Measurements from ENCODE around the gene RHBDD1.

The RHBDD1 gene

GRCh38 chr2:226892729-226893128, 56.9 kb downstream of the RHBDD1 start:
- Histone ChIP-seq H3K4me1 (ENCODE audit: control insufficient read depth in 1 of 2, insufficient read depth in 2 of 2, low read length in 2 of 2) (peaks cover 0 to 4% of the 10 kb centered on the region in 2 donors), H3K36me3 (ENCODE audit: control insufficient read depth in 1 of 2, insufficient read depth in 2 of 2, low read length in 2 of 2) (peaks cover 0 to 2% of the 10 kb centered on the region in 2 donors), H3K9ac (ENCODE audit: low read depth in 1 of 2, low read length in 2 of 2) (no peak overlapping the region), H3K4me3 (ENCODE audit: low read depth in 1 of 2, low read length in 2 of 2) (no peak overlapping the region), H3K27ac (ENCODE audit: low read depth, low read length) (no peak overlapping the region), H3K9me3 (ENCODE audit: control insufficient read depth in 1 of 2, low read length in 2 of 2) (no peaks in the 10 kb centered on the region), H3K27me3 (ENCODE audit: control insufficient read depth in 1 of 2, insufficient read depth in 2 of 2, low read length in 2 of 2) (no peaks in the 10 kb centered on the region)

- H3K4me1 ChIP-seq (ENCODE audit: control insufficient read depth in 1 of 2, insufficient read depth in 2 of 2, low read length in 2 of 2), result peaks cover 0 to 4% of the 10 kb centered on the region in 2 donors
- H3K36me3 ChIP-seq (ENCODE audit: control insufficient read depth in 1 of 2, insufficient read depth in 2 of 2, low read length in 2 of 2), result peaks cover 0 to 2% of the 10 kb centered on the region in 2 donors
- no peak overlapping the region for H3K27ac ChIP-seq (ENCODE audit: low read depth, low read length)
- no peak overlapping the region for H3K9ac ChIP-seq (ENCODE audit: low read depth in 1 of 2, low read length in 2 of 2)
- H3K27me3 ChIP-seq (ENCODE audit: control insufficient read depth in 1 of 2, insufficient read depth in 2 of 2, low read length in 2 of 2), result no peaks in the 10 kb centered on the region
- no peak overlapping the region for H3K4me3 ChIP-seq (ENCODE audit: low read depth in 1 of 2, low read length in 2 of 2)
- no peaks in the 10 kb centered on the region for H3K9me3 ChIP-seq (ENCODE audit: control insufficient read depth in 1 of 2, low read length in 2 of 2)
Measured at GRCh38 chr2:226893216-226893615, 57.4 kb downstream of the RHBDD1 start.

GRCh38 chr2:226894752-226895151, 58.9 kb downstream of the RHBDD1 start:
- Histone ChIP-seq H3K9me3 (ENCODE audit: control insufficient read depth in 1 of 2, low read length in 2 of 2) (no peaks in the 10 kb centered on the region), H3K27me3 (ENCODE audit: control insufficient read depth in 1 of 2, insufficient read depth in 2 of 2, low read length in 2 of 2) (no peaks in the 10 kb centered on the region), H3K4me3 (ENCODE audit: low read depth in 1 of 2, low read length in 2 of 2) (no peak overlapping the region), H3K27ac (ENCODE audit: low read depth, low read length) (no peak overlapping the region), H3K36me3 (ENCODE audit: control insufficient read depth in 1 of 2, insufficient read depth in 2 of 2, low read length in 2 of 2) (peaks cover 0 to 2% of the 10 kb centered on the region in 2 donors), H3K4me1 (ENCODE audit: control insufficient read depth in 1 of 2, insufficient read depth in 2 of 2, low read length in 2 of 2) (no peaks in the 10 kb centered on the region), H3K9ac (ENCODE audit: low read depth in 1 of 2, low read length in 2 of 2) (no peak overlapping the region)

DNA sequence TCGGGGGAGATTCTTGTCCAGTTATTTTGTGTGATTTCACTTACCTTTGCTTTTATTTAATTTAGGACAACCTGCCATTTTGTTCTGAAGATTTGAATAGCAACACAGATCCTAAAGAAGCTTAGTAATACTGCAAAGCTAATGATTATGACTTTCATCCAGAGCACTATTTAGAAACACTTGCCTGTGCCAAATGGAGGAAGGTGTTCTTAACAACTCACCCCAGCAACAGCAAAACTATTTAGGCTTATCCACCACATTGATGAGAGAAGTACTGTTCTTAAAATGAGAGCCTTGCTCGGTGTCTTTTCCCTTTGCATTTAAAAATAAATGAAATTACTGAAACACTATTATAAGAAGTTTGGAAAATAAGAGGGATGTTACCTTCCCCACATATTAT, 59.7 kb downstream of the RHBDD1 start:
- no peak overlapping the region for H3K27ac ChIP-seq (ENCODE audit: low read depth, low read length)
- H3K9me3 ChIP-seq (ENCODE audit: control insufficient read depth in 1 of 2, low read length in 2 of 2), result no peaks in the 10 kb centered on the region
- H3K36me3 ChIP-seq (ENCODE audit: control insufficient read depth in 1 of 2, insufficient read depth in 2 of 2, low read length in 2 of 2), result peaks cover 0 to 2% of the 10 kb centered on the region in 2 donors
- no peak overlapping the region for H3K9ac ChIP-seq (ENCODE audit: low read depth in 1 of 2, low read length in 2 of 2)
- H3K4me1 ChIP-seq (ENCODE audit: control insufficient read depth in 1 of 2, insufficient read depth in 2 of 2, low read length in 2 of 2), result no peaks in the 10 kb centered on the region
- H3K27me3 ChIP-seq (ENCODE audit: control insufficient read depth in 1 of 2, insufficient read depth in 2 of 2, low read length in 2 of 2), result no peaks in the 10 kb centered on the region
- H3K4me3 ChIP-seq (ENCODE audit: low read depth in 1 of 2, low read length in 2 of 2), result no peak overlapping the region

DNA sequence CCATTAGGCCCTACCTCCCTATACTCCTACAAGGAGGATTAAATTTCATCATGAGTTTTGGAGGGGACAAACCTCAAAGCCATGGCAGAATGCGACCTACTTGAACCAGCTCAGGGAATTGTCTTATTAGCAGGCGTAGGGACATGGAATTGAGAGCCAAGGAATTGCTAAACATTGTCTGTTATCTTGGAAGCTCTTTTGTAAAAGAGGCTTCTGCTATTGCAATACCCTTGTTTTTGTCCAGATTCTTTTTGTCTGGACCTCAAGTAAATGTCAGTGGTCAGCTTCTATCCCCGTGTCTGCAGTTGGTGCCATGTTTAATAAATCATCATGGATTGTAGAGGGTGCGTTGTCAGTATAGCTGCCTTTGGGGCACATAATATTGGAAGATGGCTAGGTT, 62.3 kb downstream of the RHBDD1 start:
- H3K4me1 ChIP-seq (ENCODE audit: control insufficient read depth in 1 of 2, insufficient read depth in 2 of 2, low read length in 2 of 2), result no peaks in the 10 kb centered on the region
- no peak overlapping the region for H3K4me3 ChIP-seq (ENCODE audit: low read depth in 1 of 2, low read length in 2 of 2)
- H3K27me3 ChIP-seq (ENCODE audit: control insufficient read depth in 1 of 2, insufficient read depth in 2 of 2, low read length in 2 of 2), result no peaks in the 10 kb centered on the region
- no peak overlapping the region for H3K9ac ChIP-seq (ENCODE audit: low read depth in 1 of 2, low read length in 2 of 2)
- H3K9me3 ChIP-seq (ENCODE audit: control insufficient read depth in 1 of 2, low read length in 2 of 2), result no peaks in the 10 kb centered on the region
- no peak overlapping the region for H3K27ac ChIP-seq (ENCODE audit: low read depth, low read length)
- H3K36me3 ChIP-seq (ENCODE audit: control insufficient read depth in 1 of 2, insufficient read depth in 2 of 2, low read length in 2 of 2), result peaks cover 0 to 2% of the 10 kb centered on the region in 2 donors

- Histone ChIP-seq H3K9me3 (ENCODE audit: control insufficient read depth in 1 of 2, low read length in 2 of 2) (no peaks in the 10 kb centered on the region), H3K36me3 (ENCODE audit: control insufficient read depth in 1 of 2, insufficient read depth in 2 of 2, low read length in 2 of 2) (peaks cover 0 to 2% of the 10 kb centered on the region in 2 donors), H3K9ac (ENCODE audit: low read depth in 1 of 2, low read length in 2 of 2) (no peak overlapping the region), H3K27ac (ENCODE audit: low read depth, low read length) (no peak overlapping the region), H3K27me3 (ENCODE audit: control insufficient read depth in 1 of 2, insufficient read depth in 2 of 2, low read length in 2 of 2) (no peaks in the 10 kb centered on the region), H3K4me1 (ENCODE audit: control insufficient read depth in 1 of 2, insufficient read depth in 2 of 2, low read length in 2 of 2) (no peaks in the 10 kb centered on the region), H3K4me3 (ENCODE audit: low read depth in 1 of 2, low read length in 2 of 2) (no peak overlapping the region)
Measured at GRCh38 chr2:226898897-226899296, 63.0 kb downstream of the RHBDD1 start.

GRCh38 chr2:226902041-226902966, 66.5 kb downstream of the RHBDD1 start:
- no peak overlapping the region for H3K4me3 ChIP-seq (ENCODE audit: low read depth in 1 of 2, low read length in 2 of 2)
- H3K36me3 ChIP-seq (ENCODE audit: control insufficient read depth in 1 of 2, insufficient read depth in 2 of 2, low read length in 2 of 2), result no peaks in the 10 kb centered on the region
- peaks cover 0 to 4% of the 10 kb centered on the region in 2 donors for H3K4me1 ChIP-seq (ENCODE audit: control insufficient read depth in 1 of 2, insufficient read depth in 2 of 2, low read length in 2 of 2)
- H3K9me3 ChIP-seq (ENCODE audit: control insufficient read depth in 1 of 2, low read length in 2 of 2), result no peaks in the 10 kb centered on the region
- H3K27ac ChIP-seq (ENCODE audit: low read depth, low read length), result no peak overlapping the region
- H3K27me3 ChIP-seq (ENCODE audit: control insufficient read depth in 1 of 2, insufficient read depth in 2 of 2, low read length in 2 of 2), result no peaks in the 10 kb centered on the region
- H3K9ac ChIP-seq (ENCODE audit: low read depth in 1 of 2, low read length in 2 of 2), result no peak overlapping the region

DNA sequence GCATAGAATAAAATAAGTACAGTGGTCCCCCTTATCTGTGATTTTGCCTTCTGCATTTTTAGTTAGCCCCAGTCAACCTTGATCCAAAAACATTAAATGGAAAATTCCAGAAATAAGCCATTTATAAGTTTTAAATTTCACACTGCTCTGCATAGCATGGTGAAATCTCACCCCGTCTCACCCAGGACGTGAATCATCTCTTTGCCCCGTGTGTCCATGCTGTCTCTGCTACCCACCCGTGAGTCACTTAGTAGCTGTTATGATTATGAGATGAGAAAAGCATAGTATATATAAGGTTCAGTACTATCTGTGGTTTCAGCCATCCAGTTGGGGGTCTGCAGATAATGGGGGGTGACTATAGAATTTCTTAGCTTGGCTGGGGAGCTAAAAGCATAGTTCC, 67.3 kb downstream of the RHBDD1 start:
- Histone ChIP-seq H3K9ac (ENCODE audit: low read depth in 1 of 2, low read length in 2 of 2) (no peak overlapping the region), H3K4me1 (ENCODE audit: control insufficient read depth in 1 of 2, insufficient read depth in 2 of 2, low read length in 2 of 2) (peaks cover 2 to 6% of the 10 kb centered on the region in 2 donors), H3K36me3 (ENCODE audit: control insufficient read depth in 1 of 2, insufficient read depth in 2 of 2, low read length in 2 of 2) (no peaks in the 10 kb centered on the region), H3K9me3 (ENCODE audit: control insufficient read depth in 1 of 2, low read length in 2 of 2) (no peaks in the 10 kb centered on the region), H3K4me3 (ENCODE audit: low read depth in 1 of 2, low read length in 2 of 2) (no peak overlapping the region), H3K27me3 (ENCODE audit: control insufficient read depth in 1 of 2, insufficient read depth in 2 of 2, low read length in 2 of 2) (no peaks in the 10 kb centered on the region), H3K27ac (ENCODE audit: low read depth, low read length) (no peak overlapping the region)

DNA sequence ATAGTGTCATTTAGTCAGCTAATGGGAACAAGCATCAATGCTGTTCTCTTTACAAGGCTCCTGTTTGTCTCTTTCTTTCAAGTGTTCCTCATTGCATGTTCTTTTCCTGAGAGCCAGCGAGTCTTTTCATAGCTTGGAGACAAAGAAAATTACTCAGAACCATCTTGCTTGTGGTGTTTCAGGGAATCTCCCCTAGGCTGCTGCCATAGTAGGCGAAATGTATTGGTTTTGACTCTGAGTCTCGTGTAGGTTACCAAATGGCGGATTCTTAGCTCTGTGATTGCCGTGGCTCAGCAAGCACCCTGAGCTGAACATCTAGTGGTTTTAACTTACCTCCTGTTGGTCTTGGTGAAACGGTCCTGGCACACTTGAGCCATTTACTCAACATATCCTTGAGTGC, 68.7 kb downstream of the RHBDD1 start:
- peaks cover 0 to 5% of the 10 kb centered on the region in 2 donors for H3K36me3 ChIP-seq (ENCODE audit: control insufficient read depth in 1 of 2, insufficient read depth in 2 of 2, low read length in 2 of 2)
- H3K27ac ChIP-seq (ENCODE audit: low read depth, low read length), result no peak overlapping the region
- no peaks in the 10 kb centered on the region for H3K27me3 ChIP-seq (ENCODE audit: control insufficient read depth in 1 of 2, insufficient read depth in 2 of 2, low read length in 2 of 2)
- no peak overlapping the region for H3K9ac ChIP-seq (ENCODE audit: low read depth in 1 of 2, low read length in 2 of 2)
- no peak overlapping the region for H3K4me3 ChIP-seq (ENCODE audit: low read depth in 1 of 2, low read length in 2 of 2)
- no peaks in the 10 kb centered on the region for H3K9me3 ChIP-seq (ENCODE audit: control insufficient read depth in 1 of 2, low read length in 2 of 2)
- peaks cover 13 to 17% of the 10 kb centered on the region in 2 donors for H3K4me1 ChIP-seq (ENCODE audit: control insufficient read depth in 1 of 2, insufficient read depth in 2 of 2, low read length in 2 of 2)

DNA sequence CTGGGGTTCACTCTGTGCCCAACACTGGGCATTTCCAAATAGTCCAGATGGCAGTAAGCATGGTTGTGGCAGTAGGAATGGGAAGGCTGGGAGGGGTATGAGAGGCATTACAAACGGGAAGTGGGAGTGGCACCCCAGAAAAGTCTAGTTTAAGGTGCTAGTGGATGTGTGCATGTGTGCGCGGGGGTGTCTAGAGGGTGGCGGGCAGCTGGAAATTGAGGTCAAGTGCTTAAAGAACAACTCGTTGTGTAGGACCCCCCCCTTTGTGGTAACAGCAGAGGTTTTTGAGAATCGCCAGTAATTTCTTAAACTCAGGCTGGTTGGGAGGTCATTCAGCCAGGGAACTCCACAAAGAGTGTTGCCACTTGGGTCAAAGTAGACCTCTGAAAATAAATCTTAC, 69.9 kb downstream of the RHBDD1 start:
- peaks cover 13 to 17% of the 10 kb centered on the region in 2 donors for H3K4me1 ChIP-seq (ENCODE audit: control insufficient read depth in 1 of 2, insufficient read depth in 2 of 2, low read length in 2 of 2)
- no peak overlapping the region for H3K4me3 ChIP-seq (ENCODE audit: low read depth in 1 of 2, low read length in 2 of 2)
- peaks cover 0 to 5% of the 10 kb centered on the region in 2 donors for H3K36me3 ChIP-seq (ENCODE audit: control insufficient read depth in 1 of 2, insufficient read depth in 2 of 2, low read length in 2 of 2)
- H3K9me3 ChIP-seq (ENCODE audit: control insufficient read depth in 1 of 2, low read length in 2 of 2), result no peaks in the 10 kb centered on the region
- H3K27me3 ChIP-seq (ENCODE audit: control insufficient read depth in 1 of 2, insufficient read depth in 2 of 2, low read length in 2 of 2), result no peaks in the 10 kb centered on the region
- H3K9ac ChIP-seq (ENCODE audit: low read depth in 1 of 2, low read length in 2 of 2), result no peak overlapping the region
- H3K27ac ChIP-seq (ENCODE audit: low read depth, low read length), result no peak overlapping the region
